Activated CD4-positive, alpha-beta memory T cell treated with anti-CD3 and anti-CD28 coated beads for 36 hours (primary cell): ENCODE results near the gene ARHGAP6. TPM values are rescaled to one million over a fixed set of nuclear protein-coding genes. Genes with fewer than 3 reads are reported as not detected.
"Not testable (repeated sequence)": the region's sequence is repeated elsewhere in the genome, so short reads cannot be mapped to it uniquely, and the experiment has no call there.

Experiments used
- CTCF ChIA-PET: fragments of 350-600 bp; sonication (Branson Sonifier 250); formaldehyde crosslinking; loops from one replicate; lab custom pipeline; 2021; ENCODE audit warnings: antibody characterized with exemption, inconsistent platforms; lab: Charles Lee
- POLR2A ChIA-PET: fragments of 350-600 bp; sonication (Branson Sonifier 250); formaldehyde crosslinking; loops from one replicate; lab custom pipeline; 2021; ENCODE audit warnings: antibody characterized with exemption; lab: Charles Lee
- DNase-seq: peaks from one replicate; pipeline ENCODE4 v3.0.0-alpha.2; 2020
- H3K27ac Mint-ChIP-seq: one replicate; pipeline ENCODE4 v1.8.0; 2021; ENCODE audit warnings: mixed read lengths
- H3K27me3 Mint-ChIP-seq: one replicate; pipeline ENCODE4 v1.8.0; 2021; ENCODE audit warnings: mixed read lengths
- H3K36me3 Mint-ChIP-seq: one replicate; pipeline ENCODE4 v1.8.0; 2021; ENCODE audit warnings: mixed read lengths
- H3K4me1 Mint-ChIP-seq: one replicate; pipeline ENCODE4 v1.8.0; 2021; ENCODE audit warnings: low read depth, mixed read lengths
- H3K4me3 Mint-ChIP-seq: one replicate; pipeline ENCODE4 v1.8.0; 2021; ENCODE audit warnings: mild to moderate bottlenecking, mixed read lengths
- H3K9me3 Mint-ChIP-seq: one replicate; pipeline ENCODE4 v1.8.0; 2021; ENCODE audit warnings: mixed read lengths
- intact Hi-C: fragments of 100-400 bp; cut with micrococcal nuclease; formaldehyde crosslinking; loops from one replicate; pipeline ENCODE4 v1.15.1; 2023
- total RNA-seq, 2 experiments: library from RNA; stranded (reverse); gene quantifications; one replicate each; pipeline ENCODE4 v1.2.3, GENCODE V29; 2021

Gene ARHGAP6
- total RNA-seq, 2 experiments from 2014 or later = not detected

DNA sequence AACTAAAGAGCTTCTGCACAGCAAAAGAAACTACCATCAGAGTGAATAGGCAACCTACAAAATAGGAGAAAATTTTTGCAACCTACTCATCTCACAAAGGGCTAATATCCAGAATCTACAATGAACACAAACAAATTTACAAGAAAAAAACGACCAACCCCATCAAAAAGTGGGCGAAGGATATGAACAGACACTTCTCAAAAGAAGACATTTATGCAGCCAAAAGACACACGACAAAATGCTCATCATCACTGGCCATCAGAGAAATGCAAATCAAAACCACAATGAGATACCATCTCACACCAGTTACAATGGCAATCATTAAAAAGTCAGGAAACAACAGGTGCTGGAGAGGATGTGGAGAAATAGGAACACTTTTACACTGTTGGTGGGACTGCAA lies 304.1 kb downstream of the ARHGAP6 start:
- POLR2A ChIA-PET, H3K36me3 Mint-ChIP-seq, H3K4me3 Mint-ChIP-seq, H3K4me1 Mint-ChIP-seq, CTCF ChIA-PET, H3K27me3 Mint-ChIP-seq, H3K27ac Mint-ChIP-seq, intact Hi-C loops, DNase-seq, H3K9me3 Mint-ChIP-seq: not testable (repeated sequence)

DNA sequence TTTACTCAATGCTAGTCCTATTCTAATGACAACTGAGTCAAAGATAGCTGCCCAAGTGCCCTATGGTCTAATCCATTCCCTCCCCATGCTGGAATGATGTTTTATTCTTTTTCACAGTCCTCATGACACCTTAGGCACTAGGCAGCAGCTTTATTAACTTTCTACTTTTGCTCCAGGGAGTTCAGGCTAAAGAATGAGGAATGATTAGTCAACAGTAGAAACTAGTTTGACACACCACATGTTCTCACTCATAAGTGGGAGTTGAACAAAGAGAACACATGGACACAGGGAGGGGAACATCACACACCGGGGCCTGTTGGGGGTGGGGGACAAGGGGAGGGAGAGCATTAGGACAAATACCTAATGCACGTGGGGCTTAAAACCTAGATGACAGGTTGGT lies 309.8 kb downstream of the ARHGAP6 start:
- H3K9me3 Mint-ChIP-seq, intact Hi-C loops, POLR2A ChIA-PET, H3K27ac Mint-ChIP-seq, H3K27me3 Mint-ChIP-seq, H3K4me1 Mint-ChIP-seq, H3K36me3 Mint-ChIP-seq, CTCF ChIA-PET, DNase-seq, H3K4me3 Mint-ChIP-seq: not testable (repeated sequence)

DNA sequence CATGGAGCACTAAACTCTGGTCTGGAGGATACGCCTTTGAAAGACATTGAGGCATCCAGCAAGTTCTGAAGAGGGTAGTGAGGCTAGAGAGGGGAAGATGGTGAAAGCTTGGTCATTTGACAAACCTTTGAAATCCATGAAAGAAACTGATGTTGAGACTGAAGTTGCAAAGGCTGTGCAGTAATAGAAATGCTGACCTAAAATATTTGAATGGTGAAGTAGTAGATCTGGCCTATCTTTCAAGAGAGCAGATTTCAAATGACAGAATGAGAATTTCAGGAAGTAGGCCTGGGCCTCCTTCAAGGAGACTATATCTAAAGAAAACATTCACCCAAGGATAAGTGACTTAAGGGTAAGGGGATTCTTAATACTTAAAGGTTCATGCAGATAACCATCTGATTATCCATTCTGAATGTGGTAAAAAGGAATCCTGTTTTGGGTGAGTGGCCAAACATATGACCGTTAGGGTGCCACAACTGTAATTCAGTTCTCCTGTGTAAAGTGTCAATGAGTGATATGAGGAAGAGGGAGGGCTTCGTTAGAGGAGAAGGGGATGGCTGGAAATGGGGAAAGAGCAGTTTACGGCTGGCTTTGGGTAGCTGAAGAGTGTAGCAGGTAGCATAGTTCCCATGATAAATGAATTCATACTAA lies 310.3 kb downstream of the ARHGAP6 start:
- Mint-ChIP-seq H3K27ac (no peak overlapping the region), H3K36me3 (no peaks in the 10 kb centered on the region), H3K4me1 (no peaks in the 10 kb centered on the region), H3K9me3 (no peaks in the 10 kb centered on the region), H3K27me3 (no peaks in the 10 kb centered on the region), H3K4me3 (no peak overlapping the region)
- DNase-seq = no peak
- POLR2A ChIA-PET = no interaction called here
- intact Hi-C loops = no loop called here
- CTCF ChIA-PET = no interaction called here

DNA sequence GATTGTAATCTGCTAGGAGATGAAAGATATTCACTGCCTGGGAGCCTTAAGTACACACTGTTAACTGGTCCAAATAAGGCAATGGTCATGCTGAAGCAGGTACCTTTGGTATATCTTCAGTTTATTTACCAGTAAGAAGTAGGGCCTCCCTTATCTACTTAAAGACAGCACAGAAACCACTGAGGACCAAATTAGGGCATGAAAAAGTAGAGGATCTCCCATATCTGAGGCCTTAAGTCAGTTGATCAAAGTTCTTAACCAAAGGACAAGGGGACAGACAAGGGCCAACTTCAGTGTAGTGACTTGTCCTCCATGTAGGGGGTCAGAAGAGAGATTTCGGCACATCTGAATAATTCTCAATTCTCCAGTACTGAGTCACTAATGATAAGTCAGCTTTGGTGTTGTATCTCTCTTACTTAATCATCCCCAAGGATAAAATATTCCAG lies 313.4 kb downstream of the ARHGAP6 start:
- H3K4me1 Mint-ChIP-seq = no peaks in the 10 kb centered on the region
- H3K27ac Mint-ChIP-seq = no peak overlapping the region
- no peaks in the 10 kb centered on the region for H3K27me3 Mint-ChIP-seq
- no peak overlapping the region for H3K4me3 Mint-ChIP-seq
- intact Hi-C loops = no loop called here
- no peak for DNase-seq
- H3K9me3 Mint-ChIP-seq = no peaks in the 10 kb centered on the region
- CTCF ChIA-PET = no interaction called here
- no peaks in the 10 kb centered on the region for H3K36me3 Mint-ChIP-seq
- POLR2A ChIA-PET = no interaction called here

- H3K27me3 Mint-ChIP-seq = no peaks in the 10 kb centered on the region
- no peaks in the 10 kb centered on the region for H3K36me3 Mint-ChIP-seq
- H3K9me3 Mint-ChIP-seq = no peaks in the 10 kb centered on the region
- no peaks in the 10 kb centered on the region for H3K4me1 Mint-ChIP-seq
- DNase-seq = no peak
- H3K4me3 Mint-ChIP-seq = no peak overlapping the region
- no peak overlapping the region for H3K27ac Mint-ChIP-seq
- intact Hi-C loops = no loop called here
- POLR2A ChIA-PET = no interaction called here
- CTCF ChIA-PET = no interaction called here
Observed at GRCh38 chrX:11351375-11352295, 314.1 kb downstream of the ARHGAP6 start.

DNA sequence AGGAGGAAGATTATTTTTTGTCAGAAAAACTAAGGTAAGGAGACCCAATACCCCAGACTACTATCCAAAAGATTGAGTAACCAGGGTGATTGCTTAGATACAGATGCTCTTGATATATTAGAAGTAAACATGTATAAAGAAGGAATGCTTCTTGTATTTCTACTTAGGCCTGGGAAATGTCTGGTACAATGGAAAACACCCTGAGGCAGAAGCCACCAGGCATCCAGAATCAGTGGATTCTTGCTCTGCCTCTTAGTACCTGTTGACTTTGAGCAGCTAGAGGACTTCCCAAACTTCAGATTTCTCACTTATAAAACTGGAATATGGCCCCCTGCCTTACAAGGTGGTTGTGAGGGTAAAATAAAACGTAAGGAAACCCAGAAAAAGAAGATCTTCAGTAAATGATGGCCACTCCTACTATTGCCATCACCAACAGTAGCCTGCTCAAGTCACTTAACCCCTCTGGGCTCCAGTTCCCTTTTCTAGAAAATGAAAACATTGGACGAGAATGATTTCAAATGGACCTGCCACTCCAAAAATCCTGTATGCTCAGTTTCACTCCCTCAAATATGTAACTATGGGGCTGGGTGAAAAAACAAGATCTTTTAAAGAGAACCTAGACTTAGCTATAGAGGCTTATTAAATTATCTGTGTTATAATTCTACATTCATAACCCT lies 315.9 kb downstream of the ARHGAP6 start:
- H3K27me3 Mint-ChIP-seq = no peaks in the 10 kb centered on the region

GRCh38 chrX:11349020-11349419 lies 316.7 kb downstream of the ARHGAP6 start:
- H3K4me3 Mint-ChIP-seq = no peak overlapping the region
- CTCF ChIA-PET = no interaction called here

More for the DNA sequence above, 315.9 kb downstream of the ARHGAP6 start:
- no peak for DNase-seq
- CTCF ChIA-PET = no interaction called here
- no peaks in the 10 kb centered on the region for H3K9me3 Mint-ChIP-seq
- no peaks in the 10 kb centered on the region for H3K36me3 Mint-ChIP-seq
- no peak overlapping the region for H3K4me3 Mint-ChIP-seq
- no peaks in the 10 kb centered on the region for H3K4me1 Mint-ChIP-seq
- no peak overlapping the region for H3K27ac Mint-ChIP-seq
- POLR2A ChIA-PET = no interaction called here
- intact Hi-C loops = no loop called here

DNA sequence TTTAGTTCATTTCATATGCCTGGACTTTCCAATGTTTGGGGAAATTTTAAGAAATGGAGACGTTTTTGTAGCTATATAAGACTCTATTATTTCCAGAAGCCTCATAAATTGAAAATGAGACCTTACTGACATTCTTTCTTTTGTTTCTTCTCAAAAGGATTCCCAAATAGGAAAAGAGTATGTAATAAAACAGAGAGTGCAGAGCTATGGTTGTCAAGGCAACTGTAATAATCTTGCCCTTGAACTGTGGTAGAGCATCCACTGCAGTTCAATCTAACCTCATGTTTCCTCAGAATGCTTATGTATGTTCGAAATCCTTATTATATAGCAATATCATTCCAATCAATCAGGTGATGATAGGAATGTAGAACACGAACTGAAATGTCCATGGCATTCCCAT lies 318.4 kb downstream of the ARHGAP6 start:
- Mint-ChIP-seq H3K27me3 (no peaks in the 10 kb centered on the region), H3K36me3 (no peaks in the 10 kb centered on the region), H3K4me3 (no peak overlapping the region), H3K4me1 (no peaks in the 10 kb centered on the region), H3K27ac (no peak overlapping the region), H3K9me3 (no peaks in the 10 kb centered on the region)
- ChIA-PET POLR2A (no interaction called here), CTCF (no interaction called here)
- DNase-seq = no peak
- intact Hi-C loops = no loop called here

More at GRCh38 chrX:11349020-11349419, 316.7 kb downstream of the ARHGAP6 start:
- Mint-ChIP-seq H3K27ac (no peak overlapping the region), H3K9me3 (no peaks in the 10 kb centered on the region), H3K27me3 (no peaks in the 10 kb centered on the region), H3K36me3 (no peaks in the 10 kb centered on the region), H3K4me1 (no peaks in the 10 kb centered on the region)
- no peak for DNase-seq
- intact Hi-C loops = no loop called here
- POLR2A ChIA-PET = no interaction called here

GRCh38 chrX:11346121-11346682 lies 319.5 kb downstream of the ARHGAP6 start:
- Mint-ChIP-seq H3K4me3 (no peak overlapping the region), H3K9me3 (no peaks in the 10 kb centered on the region)
- intact Hi-C loops = no loop called here

DNA sequence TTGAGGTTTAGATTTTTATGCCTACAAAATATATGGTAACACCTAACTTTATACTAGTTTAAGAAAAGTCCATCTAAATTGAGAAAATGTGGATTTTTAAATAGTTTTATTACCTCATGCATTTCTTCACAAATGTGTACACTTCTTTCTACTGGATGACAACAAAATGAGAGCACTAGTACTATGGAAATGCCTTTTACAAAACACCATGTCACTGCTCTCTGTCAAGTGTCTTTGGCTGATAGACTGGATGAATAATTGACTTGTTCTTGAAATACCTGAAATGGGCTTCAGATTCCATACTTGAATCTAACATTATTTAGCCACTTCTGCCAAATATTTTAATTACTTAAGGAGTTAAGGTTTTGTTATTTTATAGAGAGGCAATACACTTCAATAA lies 323.0 kb downstream of the ARHGAP6 start:
- H3K36me3 Mint-ChIP-seq = no peaks in the 10 kb centered on the region
- POLR2A ChIA-PET = no interaction called here

More at GRCh38 chrX:11346121-11346682, 319.5 kb downstream of the ARHGAP6 start:
- no peaks in the 10 kb centered on the region for H3K4me1 Mint-ChIP-seq
- H3K36me3 Mint-ChIP-seq = no peaks in the 10 kb centered on the region
- no peak overlapping the region for H3K27ac Mint-ChIP-seq
- DNase-seq = no peak
- POLR2A ChIA-PET = no interaction called here
- CTCF ChIA-PET = no interaction called here
- H3K27me3 Mint-ChIP-seq = no peaks in the 10 kb centered on the region

GRCh38 chrX:11341274-11342201 lies 324.2 kb downstream of the ARHGAP6 start:
- H3K27me3 Mint-ChIP-seq = no peaks in the 10 kb centered on the region
- intact Hi-C loops = no loop called here
- no peak for DNase-seq
- ChIA-PET CTCF (no interaction called here), POLR2A (interaction anchor here (0.7 kb wide), 1 partner anchor 50 kb away, joined by 4 read pairs; no protein-coding TSS in a partner anchor)
- no peaks in the 10 kb centered on the region for H3K4me1 Mint-ChIP-seq
- H3K36me3 Mint-ChIP-seq = no peaks in the 10 kb centered on the region
- no peak overlapping the region for H3K4me3 Mint-ChIP-seq
- H3K27ac Mint-ChIP-seq = no peak overlapping the region
- no peaks in the 10 kb centered on the region for H3K9me3 Mint-ChIP-seq

More for the DNA sequence above, 323.0 kb downstream of the ARHGAP6 start:
- intact Hi-C loops = no loop called here
- no peaks in the 10 kb centered on the region for H3K9me3 Mint-ChIP-seq
- H3K4me1 Mint-ChIP-seq = no peaks in the 10 kb centered on the region
- H3K4me3 Mint-ChIP-seq = no peak overlapping the region
- no peak for DNase-seq
- no peaks in the 10 kb centered on the region for H3K27me3 Mint-ChIP-seq
- no peak overlapping the region for H3K27ac Mint-ChIP-seq
- CTCF ChIA-PET = no interaction called here
